PC-3 (cell line): ENCODE results near the gene MYO3B. TPM values are rescaled to one million over a fixed set of nuclear protein-coding genes. Genes with fewer than 3 reads are reported as not detected.

Source experiments
- ATAC-seq: fragments of 200-7000 bp; cut with Tn5 transposase; 2 replicates; pipeline ENCODE4 v1.9.1; 2020; ENCODE audit warnings: mild to moderate bottlenecking, moderate library complexity
- BruUV-seq: library from RNA; stranded (reverse); fragments of 400-500 nt; replicated peaks from 2 replicates; lab custom pipeline; 2021; lab: Mats Ljungman, UMichigan
- CTCF ChIA-PET: fragments of 300-600 bp; sonication (Branson Sonifier 250); formaldehyde crosslinking; loops from one replicate; lab custom pipeline; 2022; ENCODE audit warnings: antibody characterized with exemption; lab: Charles Lee
- POLR2A ChIA-PET: fragments of 300-600 bp; sonication (Branson Sonifier 250); formaldehyde crosslinking; loops from one replicate; lab custom pipeline; 2022; ENCODE audit warnings: antibody characterized with exemption; ENCODE audit not compliant: unreplicated experiment; lab: Charles Lee
- DNase-seq: peaks from one replicate; pipeline ENCODE4 v3.0.0-alpha.2; 2015
- H2AFZ ChIP-seq: fragments of 300-600 bp; sonication (generic); 2 replicates; pipeline ENCODE4 v1.6.0; 2016; ENCODE audit warnings: antibody characterized with exemption, low read length
- H3F3A ChIP-seq: fragments of 300-600 bp; sonication (generic); one replicate; pipeline ENCODE4 v1.6.0; 2017; ENCODE audit warnings: antibody characterized with exemption, low read length, control low read depth, mild to moderate bottlenecking; ENCODE audit not compliant: unreplicated experiment
- H3K27ac ChIP-seq: fragments of 300-600 bp; sonication (generic); 2 replicates; pipeline ENCODE4 v1.5.1; 2016; ENCODE audit warnings: mild to moderate bottlenecking, low read length
- H3K27me3 ChIP-seq: fragments of 300-600 bp; sonication (generic); 2 replicates; pipeline ENCODE4 v1.6.1; 2016; ENCODE audit warnings: low read length, mixed read lengths
- H3K36me3 ChIP-seq: fragments of 300-600 bp; sonication (generic); 2 replicates; pipeline ENCODE4 v1.6.1; 2016; ENCODE audit warnings: low read depth, mixed run types, low read length, mixed read lengths
- H3K4me1 ChIP-seq: fragments of 300-600 bp; sonication (generic); 2 replicates; pipeline ENCODE4 v1.5.1; 2016; ENCODE audit warnings: low read length; ENCODE audit not compliant: insufficient read depth
- H3K4me2 ChIP-seq: fragments of 300-600 bp; sonication (generic); 2 replicates; pipeline ENCODE4 v1.6.0; 2016; ENCODE audit warnings: low read length
- H3K4me3 ChIP-seq: fragments of 300-600 bp; sonication (generic); 2 replicates; pipeline ENCODE4 v1.5.1; 2016; ENCODE audit warnings: mild to moderate bottlenecking, low read length, mixed read lengths
- H3K79me2 ChIP-seq: fragments of 300-600 bp; sonication (generic); 2 replicates; pipeline ENCODE4 v1.6.1; 2017; ENCODE audit warnings: low read length, mixed read lengths
- H3K9ac ChIP-seq: fragments of 300-600 bp; sonication (generic); 2 replicates; pipeline ENCODE4 v1.6.0; 2016; ENCODE audit warnings: mild to moderate bottlenecking, low read length
- H3K9me2 ChIP-seq: fragments of 300-600 bp; sonication (generic); replicated peaks from 2 replicates; pipeline ENCODE4 v1.6.1; 2016; ENCODE audit warnings: mixed run types, low read length, mixed read lengths
- H3K9me3 ChIP-seq: fragments of 300-600 bp; sonication (generic); 2 replicates; pipeline ENCODE4 v1.6.1; 2016; ENCODE audit warnings: low read length, mixed read lengths
- H4K20me1 ChIP-seq: fragments of 300-600 bp; sonication (generic); 2 replicates; pipeline ENCODE4 v1.6.1; 2016; ENCODE audit warnings: low read length, mixed read lengths
- CTCF ChIP-seq: fragments of 300-600 bp; sonication (generic); conservative IDR thresholded peaks from 2 replicates; pipeline ENCODE4 v1.5.1; 2017; ENCODE audit warnings: antibody characterized with exemption, low read depth, mild to moderate bottlenecking, low read length
- EZH2 ChIP-seq: fragments of 300-600 bp; sonication (generic); IDR thresholded peaks from one replicate; pipeline ENCODE4 v1.6.1; 2017; ENCODE audit warnings: antibody characterized with exemption, mild to moderate bottlenecking, low read length; ENCODE audit not compliant: unreplicated experiment
- EZH2phosphoT487 ChIP-seq: fragments of 300-600 bp; sonication (generic); IDR thresholded peaks from 2 replicates; pipeline ENCODE4 v1.6.1; 2018; ENCODE audit warnings: mild to moderate bottlenecking, antibody characterized with exemption, low read length, borderline replicate concordance
- intact Hi-C: fragments of 100-400 bp; cut with micrococcal nuclease; formaldehyde crosslinking; loops from 2 replicates; pipeline ENCODE4 v1.9.0; 2023
- total RNA-seq: library from RNA; depleted of rRNA; stranded (reverse); fragments of >200 nt; gene quantifications from 2 replicates; pipeline ENCODE4 v1.2.3, GENCODE V29; 2014

The MYO3B gene
- total RNA-seq, 1 experiment from 2014 or later = 1.1 TPM

GRCh38 chr2:170577356-170577755 lies 399.4 kb downstream of the MYO3B start:
- no peaks in the 10 kb centered on the region for H4K20me1 ChIP-seq
- CTCF ChIA-PET = interaction anchor here (0.7 kb wide), 1 partner anchor 1468 kb away, joined by 3 read pairs; no protein-coding TSS in a partner anchor
- no peaks in the 10 kb centered on the region for H3K4me1 ChIP-seq
- no peak overlapping the region for H3K9ac ChIP-seq
- no TSS peak for BruUV-seq
- H3K36me3 ChIP-seq = no peaks in the 10 kb centered on the region
- no peak for TF ChIP-seq EZH2phosphoT487
- TF ChIP-seq CTCF = no peak
- TF ChIP-seq EZH2 = no peak
- no peak overlapping the region for H2AFZ ChIP-seq
- no peaks in the 10 kb centered on the region for H3F3A ChIP-seq
- no peaks in the 10 kb centered on the region for H3K9me2 ChIP-seq
- no peaks in the 10 kb centered on the region for H3K27me3 ChIP-seq
- no peaks in the 10 kb centered on the region for H3K79me2 ChIP-seq
- H3K4me2 ChIP-seq = no peak overlapping the region
- POLR2A ChIA-PET = no interaction called here
- no peak for DNase-seq
- no peak overlapping the region for H3K27ac ChIP-seq
- intact Hi-C loops = no loop called here
- H3K9me3 ChIP-seq = no peaks in the 10 kb centered on the region
- no peak for ATAC-seq
- H3K4me3 ChIP-seq = no peak overlapping the region

GRCh38 chr2:170578606-170579005 lies 400.7 kb downstream of the MYO3B start:
- H3K9me2 ChIP-seq = no peaks in the 10 kb centered on the region
- no peaks in the 10 kb centered on the region for H4K20me1 ChIP-seq
- H3K4me3 ChIP-seq = no peak overlapping the region
- TF ChIP-seq CTCF (no peak), EZH2 (no peak), EZH2phosphoT487 (no peak)
- H2AFZ ChIP-seq = no peak overlapping the region
- no TSS peak for BruUV-seq
- H3F3A ChIP-seq = no peaks in the 10 kb centered on the region
- CTCF ChIA-PET = no interaction called here
- H3K9ac ChIP-seq = no peak overlapping the region
- H3K9me3 ChIP-seq = no peaks in the 10 kb centered on the region
- ATAC-seq = no peak
- no peak overlapping the region for H3K4me2 ChIP-seq
- POLR2A ChIA-PET = no interaction called here
- no peaks in the 10 kb centered on the region for H3K36me3 ChIP-seq
- no peaks in the 10 kb centered on the region for H3K79me2 ChIP-seq
- H3K27me3 ChIP-seq = no peaks in the 10 kb centered on the region
- no peaks in the 10 kb centered on the region for H3K4me1 ChIP-seq
- H3K27ac ChIP-seq = no peak overlapping the region
- no peak for DNase-seq
- intact Hi-C loops = no loop called here

- Histone ChIP-seq H2AFZ (no peak overlapping the region), H3K27me3 (no peaks in the 10 kb centered on the region), H3K9me3 (no peaks in the 10 kb centered on the region), H4K20me1 (no peaks in the 10 kb centered on the region), H3K36me3 (no peaks in the 10 kb centered on the region), H3K79me2 (no peaks in the 10 kb centered on the region), H3K4me3 (no peak overlapping the region), H3K27ac (no peak overlapping the region), H3K4me2 (no peak overlapping the region), H3K4me1 (peaks cover 3% of the 10 kb centered on the region), H3K9me2 (no peaks in the 10 kb centered on the region), H3K9ac (no peak overlapping the region), H3F3A (no peaks in the 10 kb centered on the region)
- ATAC-seq = no peak
- intact Hi-C loops = no loop called here
- CTCF ChIA-PET = no interaction called here
- BruUV-seq = no TSS peak
- POLR2A ChIA-PET = no interaction called here
- DNase-seq = no peak
- TF ChIP-seq EZH2phosphoT487 (no peak), CTCF (no peak), EZH2 (no peak)
Observed at GRCh38 chr2:170579511-170579910, 401.6 kb downstream of the MYO3B start.
